Osteoblast (primary cell): Measurements from ENCODE around the gene MYL12A. TPM values are rescaled to one million over a fixed set of nuclear protein-coding genes. Genes with fewer than 3 reads are reported as not detected.
"Not testable (repeated sequence)": the region's sequence is repeated elsewhere in the genome, so short reads cannot be mapped to it uniquely, and the experiment has no call there.

ENCODE experiments used
- DNase-seq: peaks from one replicate; pipeline ENCODE4 v3.0.0; 2011; ENCODE audit warnings: low spot score, mixed read lengths; ENCODE audit not compliant: insufficient read length; ENCODE audit errors: missing footprints
- H2AFZ ChIP-seq: 2 replicates; pipeline ENCODE4 v1.6.0; 2011; ENCODE audit warnings: mild to moderate bottlenecking, low read length
- H3K27ac ChIP-seq: 2 replicates; pipeline ENCODE4 v1.5.1; 2011; ENCODE audit warnings: mild to moderate bottlenecking, low read depth, low read length, moderate library complexity
- H3K27me3 ChIP-seq: 2 replicates; pipeline ENCODE4 v1.6.0; 2012; ENCODE audit warnings: mild to moderate bottlenecking, control low read depth, inconsistent platforms, low read length, moderate library complexity; ENCODE audit not compliant: insufficient read depth
- H3K36me3 ChIP-seq: 2 replicates; pipeline ENCODE4 v1.5.1; 2011; ENCODE audit warnings: mild to moderate bottlenecking, low read length, control low read depth, moderate library complexity; ENCODE audit not compliant: insufficient read depth
- H3K4me1 ChIP-seq: 2 replicates; pipeline ENCODE4 v1.5.1; 2011; ENCODE audit warnings: mild to moderate bottlenecking, low read length, control low read depth, moderate library complexity; ENCODE audit not compliant: insufficient read depth
- H3K4me2 ChIP-seq: 2 replicates; pipeline ENCODE4 v1.6.0; 2011; ENCODE audit warnings: mild to moderate bottlenecking, low read length; ENCODE audit not compliant: insufficient read depth
- H3K4me3 ChIP-seq: fragments of 200-600 bp; sonication (generic); 3 replicates; pipeline ENCODE4 v1.5.1; 2012; ENCODE audit warnings: mild to moderate bottlenecking, low read length, inconsistent platforms; ENCODE audit not compliant: insufficient read depth
- H3K79me2 ChIP-seq: 2 replicates; pipeline ENCODE4 v1.6.0; 2012; ENCODE audit warnings: mild to moderate bottlenecking, low read length, control low read depth, inconsistent platforms; ENCODE audit not compliant: insufficient read depth
- H3K9me3 ChIP-seq: 2 replicates; pipeline ENCODE4 v1.5.1; 2011; ENCODE audit warnings: low read depth, low read length, control low read depth
- H4K20me1 ChIP-seq: 2 replicates; pipeline ENCODE4 v1.6.0; 2012; ENCODE audit warnings: mild to moderate bottlenecking, low read length, control low read depth; ENCODE audit not compliant: insufficient read depth
- total RNA-seq: library from RNA; depleted of rRNA; stranded (reverse); fragments of >200 nt; gene quantifications from 2 replicates; pipeline ENCODE4 v1.2.3, GENCODE V29; 2012
- TF ChIP-seq, protein P1 (sequence below): IDR thresholded peaks from 2 replicates; pipeline ENCODE4 v1.5.1; 2011; ENCODE audit warnings: mild to moderate bottlenecking, low read depth, low read length, moderate library complexity; ENCODE audit errors: extremely low read depth

Gene MYL12A
- total RNA-seq, 1 donor, result 572 TPM

DNA sequence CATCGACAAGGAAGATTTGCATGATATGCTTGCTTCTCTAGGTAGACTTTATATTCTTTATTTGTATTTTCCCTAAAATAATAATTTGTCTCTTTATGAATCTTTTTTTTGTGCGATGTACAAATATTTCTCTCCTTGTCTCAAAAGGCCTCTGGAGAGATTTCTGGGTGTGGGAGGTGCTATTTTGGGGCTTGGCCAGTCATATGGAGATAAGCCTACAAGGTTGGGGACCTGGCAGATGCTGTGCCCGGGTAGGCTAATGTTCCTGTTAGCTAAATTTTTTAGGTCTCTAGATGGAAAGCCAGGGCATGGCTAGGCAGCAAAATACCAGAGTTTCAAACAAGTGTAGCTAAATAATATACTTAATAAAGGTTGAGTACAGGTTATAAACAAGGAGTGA, 25.4 kb downstream of the MYL12A start:
- no peak for DNase-seq
- H3K27ac ChIP-seq, result no peak overlapping the region
- no peak overlapping the region for H3K4me3 ChIP-seq
- H3K9me3 ChIP-seq, result no peaks in the 10 kb centered on the region
- no peaks in the 10 kb centered on the region for H3K27me3 ChIP-seq
- peaks cover 20% of the 10 kb centered on the region for H3K4me1 ChIP-seq
- H3K4me2 ChIP-seq, result no peak overlapping the region
- H2AFZ ChIP-seq, result no peak overlapping the region
- TF ChIP-seq, protein P1, sequence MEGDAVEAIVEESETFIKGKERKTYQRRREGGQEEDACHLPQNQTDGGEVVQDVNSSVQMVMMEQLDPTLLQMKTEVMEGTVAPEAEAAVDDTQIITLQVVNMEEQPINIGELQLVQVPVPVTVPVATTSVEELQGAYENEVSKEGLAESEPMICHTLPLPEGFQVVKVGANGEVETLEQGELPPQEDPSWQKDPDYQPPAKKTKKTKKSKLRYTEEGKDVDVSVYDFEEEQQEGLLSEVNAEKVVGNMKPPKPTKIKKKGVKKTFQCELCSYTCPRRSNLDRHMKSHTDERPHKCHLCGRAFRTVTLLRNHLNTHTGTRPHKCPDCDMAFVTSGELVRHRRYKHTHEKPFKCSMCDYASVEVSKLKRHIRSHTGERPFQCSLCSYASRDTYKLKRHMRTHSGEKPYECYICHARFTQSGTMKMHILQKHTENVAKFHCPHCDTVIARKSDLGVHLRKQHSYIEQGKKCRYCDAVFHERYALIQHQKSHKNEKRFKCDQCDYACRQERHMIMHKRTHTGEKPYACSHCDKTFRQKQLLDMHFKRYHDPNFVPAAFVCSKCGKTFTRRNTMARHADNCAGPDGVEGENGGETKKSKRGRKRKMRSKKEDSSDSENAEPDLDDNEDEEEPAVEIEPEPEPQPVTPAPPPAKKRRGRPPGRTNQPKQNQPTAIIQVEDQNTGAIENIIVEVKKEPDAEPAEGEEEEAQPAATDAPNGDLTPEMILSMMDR, result no peak
- H3K36me3 ChIP-seq, result peaks cover 53% of the 10 kb centered on the region
- H4K20me1 ChIP-seq, result peaks cover 69% of the 10 kb centered on the region
- peaks cover 90% of the 10 kb centered on the region for H3K79me2 ChIP-seq

- H3K27me3 ChIP-seq, H3K27ac ChIP-seq, H3K4me3 ChIP-seq, H3K9me3 ChIP-seq, DNase-seq, H3K4me2 ChIP-seq, H2AFZ ChIP-seq: not testable (repeated sequence)
- Histone ChIP-seq H3K79me2 (peaks cover 43% of the 10 kb centered on the region), H3K4me1 (peaks cover 11% of the 10 kb centered on the region), H4K20me1 (peaks cover 27% of the 10 kb centered on the region), H3K36me3 (peaks cover 62% of the 10 kb centered on the region)
These were observed 30.1 kb downstream of the MYL12A start for GRCh38 chr18:3277643-3278213.

DNA sequence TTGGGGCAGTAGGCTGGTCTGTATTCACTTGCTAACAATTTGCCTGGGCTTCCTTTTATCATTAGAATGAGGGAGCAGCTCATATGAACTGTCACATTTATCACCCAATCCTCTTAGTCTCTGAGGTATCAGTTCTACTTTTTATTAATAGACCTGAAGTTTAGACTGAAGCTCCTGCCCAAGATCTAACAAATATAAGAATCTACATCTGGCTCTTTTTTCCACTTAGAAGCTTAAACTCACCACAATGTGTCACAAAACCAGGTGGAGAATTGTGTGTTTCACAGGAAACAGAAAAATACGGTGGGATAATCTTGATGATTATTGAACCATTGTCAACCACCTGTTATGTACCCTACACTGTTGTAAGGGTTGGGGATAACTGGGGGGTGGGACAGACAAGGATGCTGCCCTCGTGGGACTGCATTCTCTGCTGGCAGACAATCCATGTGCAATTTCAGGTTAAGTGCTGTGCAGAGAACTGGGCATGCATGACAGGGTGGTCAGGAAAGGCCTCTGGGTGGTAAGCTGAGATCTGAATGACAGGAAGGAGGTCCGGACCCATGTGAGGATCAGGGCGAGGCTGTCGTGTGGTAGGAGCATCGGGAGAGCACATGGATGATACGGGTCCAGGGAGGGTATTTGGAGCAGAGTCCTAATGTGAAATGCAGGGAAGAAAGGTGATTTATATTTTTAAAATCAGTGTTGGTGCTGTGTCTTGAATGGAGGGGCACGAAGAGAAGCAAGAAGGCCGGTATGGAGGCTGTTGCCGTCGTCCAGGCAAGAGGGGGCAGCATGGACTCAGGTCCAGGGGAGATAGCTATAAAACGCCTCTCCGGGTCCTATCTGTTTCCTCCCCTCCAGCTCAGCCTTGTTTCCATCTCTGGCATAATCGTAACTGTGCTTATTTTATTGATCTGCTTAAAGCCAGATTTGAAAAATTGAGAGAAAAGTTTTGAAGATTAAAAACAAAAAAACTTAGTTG, 31.9 kb downstream of the MYL12A start:
- Histone ChIP-seq H2AFZ (no peak overlapping the region), H3K9me3 (no peaks in the 10 kb centered on the region), H3K4me2 (no peak overlapping the region), H3K4me1 (peaks cover 16% of the 10 kb centered on the region), H3K27me3 (no peaks in the 10 kb centered on the region), H3K36me3 (peaks cover 44% of the 10 kb centered on the region), H4K20me1 (peaks cover 19% of the 10 kb centered on the region), H3K79me2 (peaks cover 26% of the 10 kb centered on the region), H3K27ac (no peak overlapping the region), H3K4me3 (no peak overlapping the region)
- no peak for DNase-seq
- TF ChIP-seq, protein P1, result no peak

DNA sequence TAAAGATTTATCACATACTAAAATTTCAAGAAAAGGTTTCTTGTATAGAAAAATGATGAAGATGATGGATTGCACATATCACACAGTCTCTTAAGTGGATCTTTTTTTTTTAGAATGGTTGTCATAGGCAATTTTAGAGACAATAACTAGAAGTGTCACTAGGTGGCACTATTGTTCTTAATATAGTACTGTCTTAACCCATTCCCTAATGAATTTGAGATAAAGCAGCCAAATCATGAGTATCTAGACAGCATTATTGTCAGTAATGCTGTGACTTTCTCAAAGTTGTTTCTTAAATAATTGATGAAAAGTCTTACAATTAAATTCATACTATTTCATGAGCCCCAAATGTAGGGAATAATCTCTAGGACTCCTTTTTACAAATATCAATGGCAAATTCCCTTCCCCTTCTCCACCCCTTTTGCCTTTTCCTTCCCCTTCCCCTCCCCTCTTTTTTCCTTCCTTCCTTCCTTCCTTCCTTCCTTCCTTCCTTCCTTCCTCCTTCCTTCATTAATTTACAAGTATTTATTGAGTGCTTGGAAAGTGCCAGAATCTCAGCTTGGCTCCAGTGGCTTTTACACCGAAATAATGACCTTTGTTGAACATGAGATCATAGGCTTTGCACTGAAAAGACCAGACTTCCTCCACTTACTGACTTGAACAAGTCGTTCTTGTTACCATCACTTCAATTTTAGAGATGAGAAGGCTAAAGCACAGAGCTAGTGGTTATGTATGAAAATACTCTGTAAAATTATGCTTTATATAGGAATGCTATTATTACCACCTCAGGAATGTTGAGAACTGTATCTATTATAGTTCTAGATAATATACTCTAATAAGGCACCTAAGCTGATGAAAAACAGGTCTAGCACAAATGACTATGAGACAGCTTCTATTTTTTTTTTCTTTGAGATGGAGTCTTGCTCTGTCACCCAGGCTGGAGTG, 34.1 kb downstream of the MYL12A start:
- DNase-seq, result no peak
- Histone ChIP-seq H3K9me3 (no peaks in the 10 kb centered on the region), H3K27ac (peak overlapping the region; percentile 65), H4K20me1 (no peaks in the 10 kb centered on the region), H2AFZ (no peak overlapping the region), H3K4me3 (no peak overlapping the region), H3K36me3 (peaks cover 23% of the 10 kb centered on the region), H3K4me2 (peak overlapping the region; percentile 3), H3K79me2 (peaks cover 4% of the 10 kb centered on the region), H3K4me1 (peaks cover 16% of the 10 kb centered on the region), H3K27me3 (no peaks in the 10 kb centered on the region)
- TF ChIP-seq, protein P1, result peak; percentile 53
